AG04450 (cell line): Measurements from ENCODE around the gene ENOX1. TPM values are rescaled to one million over a fixed set of nuclear protein-coding genes. Genes with fewer than 3 reads are reported as not detected.

Experiments
- CTCF ChIA-PET: fragments of 300-600, 350-600 bp; formaldehyde crosslinking; extraction: SDS; loops from one replicate; lab custom pipeline; 2022; ENCODE audit warnings: antibody characterized with exemption, inconsistent platforms; lab: Charles Lee
- POLR2A ChIA-PET: fragments of 350-600 bp; formaldehyde crosslinking; extraction: SDS; loops from one replicate; lab custom pipeline; 2021; ENCODE audit warnings: antibody characterized with exemption, inconsistent platforms; lab: Yijun Ruan, JAX
- DNase-seq: peaks from one replicate; pipeline ENCODE4 v3.0.0-alpha.2; 2011; ENCODE audit warnings: low read depth, low spot score
- H3K27ac ChIP-seq: one replicate; pipeline ENCODE4 v1.5.1; 2012; ENCODE audit warnings: low read depth, low read length, control low read depth
- H3K27me3 ChIP-seq: one replicate; pipeline ENCODE4 v1.6.0; 2012; ENCODE audit warnings: low read length; ENCODE audit not compliant: control insufficient read depth, insufficient read depth
- H3K4me3 ChIP-seq: 2 replicates; pipeline ENCODE4 v1.5.1; 2011; ENCODE audit warnings: mild to moderate bottlenecking, low read depth, low read length, control low read depth
- H3K9me3 ChIP-seq: 2 replicates; pipeline ENCODE4 v1.5.1; 2012; ENCODE audit warnings: low read length; ENCODE audit not compliant: control insufficient read depth, insufficient read depth
- CTCF ChIP-seq: IDR thresholded peaks from 2 replicates; pipeline ENCODE4 v1.5.1; 2011; ENCODE audit warnings: low read depth, low read length, control low read depth, inconsistent platforms
- polyA plus RNA-seq: library from polyadenylated mRNA; depleted of rRNA; stranded (reverse); fragments of >200 nt; gene quantifications from 2 replicates; pipeline ENCODE4 v1.2.3, GENCODE V29; 2011

The ENOX1 gene
- polyA plus RNA-seq, 1 experiment, result 3.9 TPM

DNA sequence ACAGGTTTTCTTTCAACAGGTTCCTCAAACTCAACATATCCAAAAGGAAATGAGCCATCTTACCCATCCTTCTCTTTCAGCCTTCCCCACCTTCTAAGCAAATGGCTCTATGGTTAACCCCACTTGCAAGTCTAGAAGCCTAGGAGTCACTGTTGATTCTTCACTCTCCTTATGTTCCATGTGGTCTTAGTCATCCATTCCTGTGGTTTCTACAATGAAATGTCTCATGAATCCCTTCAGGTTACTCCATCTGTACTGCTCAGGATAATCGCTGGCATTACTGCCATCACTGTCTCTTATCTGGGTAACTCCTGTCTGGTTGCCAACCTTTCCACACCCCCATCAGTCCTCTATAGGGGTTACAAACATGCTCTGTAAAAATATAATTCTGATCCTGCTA lies 381.3 kb downstream of the ENOX1 start:
- H3K27me3 ChIP-seq, result no peaks in the 10 kb centered on the region
- DNase-seq, result peak; percentile 8
- ChIA-PET POLR2A (no interaction called here), CTCF (no interaction called here)
- no peaks in the 10 kb centered on the region for H3K9me3 ChIP-seq
- H3K4me3 ChIP-seq, result no peak overlapping the region
- 0 out of 2 replicates have a peak, but pooled peaks have one; percentile 12 for TF ChIP-seq CTCF
- H3K27ac ChIP-seq, result no peak overlapping the region

DNA sequence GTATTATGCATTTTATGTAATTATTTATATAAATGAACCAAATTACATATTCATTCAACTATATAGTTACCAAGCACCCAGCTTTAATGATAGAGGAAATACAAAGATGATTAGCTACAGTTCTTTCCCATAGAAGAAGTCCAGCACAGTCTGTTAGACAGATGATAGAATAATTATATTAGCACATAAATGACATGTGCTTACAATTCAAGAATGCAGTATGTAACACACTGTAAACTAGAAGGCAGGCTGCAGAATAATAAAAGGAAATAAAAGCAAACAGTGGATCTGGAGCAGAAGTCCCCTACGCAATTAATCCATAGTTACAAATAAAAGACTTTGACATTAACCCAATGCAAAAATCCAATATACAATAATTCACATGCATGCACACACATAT lies 384.4 kb downstream of the ENOX1 start:
- Histone ChIP-seq H3K9me3 (no peaks in the 10 kb centered on the region), H3K27me3 (no peaks in the 10 kb centered on the region), H3K27ac (no peak overlapping the region), H3K4me3 (no peak overlapping the region)
- CTCF ChIA-PET, result no interaction called here
- no peak for TF ChIP-seq CTCF
- POLR2A ChIA-PET, result no interaction called here
- DNase-seq, result no peak

DNA sequence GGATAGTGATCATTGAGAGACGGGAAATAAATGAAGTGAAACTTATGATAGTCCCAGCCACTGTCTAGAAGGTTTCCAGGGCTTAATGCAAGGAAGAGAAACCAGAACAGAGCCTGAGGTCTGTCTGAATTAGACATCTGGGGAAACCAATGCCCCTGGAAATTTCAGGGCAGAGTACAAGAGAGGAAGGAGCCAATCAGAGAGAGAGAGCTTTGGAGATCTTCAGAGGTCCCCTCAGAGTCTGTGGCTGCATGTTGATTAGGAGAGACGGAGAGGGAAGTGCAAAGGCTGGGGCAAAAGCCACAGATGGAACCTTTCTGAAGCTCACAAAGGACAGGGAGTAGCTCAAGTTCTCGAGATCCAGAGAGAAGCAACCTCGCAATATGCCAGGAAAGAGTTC lies 385.4 kb downstream of the ENOX1 start:
- ChIA-PET POLR2A (no interaction called here), CTCF (no interaction called here)
- DNase-seq, result no peak
- Histone ChIP-seq H3K27me3 (no peaks in the 10 kb centered on the region), H3K9me3 (no peaks in the 10 kb centered on the region), H3K4me3 (no peak overlapping the region), H3K27ac (no peak overlapping the region)
- TF ChIP-seq CTCF, result no peak

DNA sequence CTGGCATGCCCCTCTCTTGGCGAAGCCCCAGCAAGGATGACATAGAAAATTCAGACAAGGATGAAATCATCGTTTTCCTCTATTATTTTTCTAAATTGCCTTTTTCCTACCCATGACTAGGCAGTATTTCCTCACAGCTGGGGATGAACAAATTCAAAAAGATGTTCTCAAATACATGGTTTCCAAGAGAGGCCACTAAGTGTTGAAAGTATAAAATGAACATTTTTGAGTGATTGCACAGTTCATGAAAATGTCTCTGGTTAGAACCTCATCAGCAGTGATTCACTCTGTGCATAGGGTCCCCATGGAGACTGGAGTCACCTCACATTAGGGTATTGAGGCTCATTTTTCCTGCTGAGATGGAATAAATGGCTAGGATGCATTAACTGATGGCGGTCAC lies 389.7 kb downstream of the ENOX1 start:
- Histone ChIP-seq H3K4me3 (no peak overlapping the region), H3K27me3 (no peaks in the 10 kb centered on the region), H3K9me3 (no peaks in the 10 kb centered on the region), H3K27ac (peak overlapping the region; percentile 86)
- TF ChIP-seq CTCF, result no peak
- ChIA-PET POLR2A (no interaction called here), CTCF (no interaction called here)
- no peak for DNase-seq

GRCh38 chr13:43391036-43391435 lies 395.7 kb downstream of the ENOX1 start:
- CTCF ChIA-PET, result no interaction called here
- no peaks in the 10 kb centered on the region for H3K27me3 ChIP-seq
- POLR2A ChIA-PET, result no interaction called here
- H3K9me3 ChIP-seq, result no peaks in the 10 kb centered on the region
- H3K27ac ChIP-seq, result no peak overlapping the region
- no peak for DNase-seq
- no peak for TF ChIP-seq CTCF
- no peak overlapping the region for H3K4me3 ChIP-seq
